ENCODE data around the gene DAB1. TPM values are rescaled to one million over a fixed set of nuclear protein-coding genes. Genes with fewer than 3 reads are reported as not detected.

The DAB1 gene
- total and polyA plus RNA-seq, 10 of the 15 experiments (the other 5 are each of a cell fraction or from before 2014, with no cell fraction given): 0.02 to 0.10 (median 0.03) TPM; not detected in 5

GRCh38 chr1:56983484-56983883 lies 440.4 kb downstream of the DAB1 start:
- Histone ChIP-seq H3K9me3 (replicated peaks; ENCODE audit: control insufficient read depth, insufficient read depth, low read length) (no peaks in the 10 kb centered on the region), H4K20me1 (ENCODE audit: control insufficient read depth, insufficient read depth) (no peaks in the 10 kb centered on the region), H3K27me3 (replicated peaks in 1 of 2; ENCODE audit: control insufficient read depth in 2 of 2, insufficient read depth in 2 of 2, low read length in 1 of 2) (peaks cover 0 to 3% of the 10 kb centered on the region in 2 experiments; a peak in 2 of 4 replicates), H3K79me2 (ENCODE audit: control insufficient read depth, insufficient read depth, low read length) (no peaks in the 10 kb centered on the region), H3K4me2 (ENCODE audit: control insufficient read depth, insufficient read depth) (no peak overlapping the region), H2AFZ (ENCODE audit: control insufficient read depth, low read depth, low read length) (no peak overlapping the region), H3K36me3 (ENCODE audit: control insufficient read depth in 2 of 2, insufficient read depth in 2 of 2, low read length in 1 of 2) (no peaks in the 10 kb centered on the region), H3K27ac (ENCODE audit: control insufficient read depth, insufficient read depth) (no peak overlapping the region), H3K4me3 (no peak overlapping the region), H3K4me1 (ENCODE audit: control insufficient read depth, insufficient read depth, low read length) (no peaks in the 10 kb centered on the region), H3K9ac (ENCODE audit: control insufficient read depth, insufficient read depth, low read length) (no peak overlapping the region)
- BruUV-seq (replicated peaks): no TSS peak
- no peak for ATAC-seq
- ChIA-PET POLR2A (no interaction called here), CTCF (interaction anchor here (1.7 kb wide), 1 partner anchor 15 kb away, joined by 5 read pairs; no protein-coding TSS in a partner anchor), RAD21 (ENCODE audit: unreplicated experiment) (no interaction called here), SMC1A (ENCODE audit: uncharacterized antibody, unreplicated experiment) (no interaction called here)
- DNase-seq (ENCODE audit: low read depth, low spot score): no peak
- 2% methylated on average over 6 of the region's 6 CpGs for WGBS (ENCODE audit: insufficient coverage, insufficient replicate concordance, low lambda C conversion rate, missing lambda C conversion rate)
- TF ChIP-seq BMI1 (IDR thresholded peaks at IDR 0.05; ENCODE audit: borderline replicate concordance) (no peak), EGR1 (IDR thresholded peaks at IDR 0.05; ENCODE audit: borderline replicate concordance in 1 of 2, low read depth in 2 of 2, low read length in 2 of 2) (no peak), RELA (IDR thresholded peaks at IDR 0.05; ENCODE audit: borderline replicate concordance, partially characterized antibody) (no peak), NBN (IDR thresholded peaks at IDR 0.05) (no peak), MAX (IDR thresholded peaks at IDR 0.05; ENCODE audit: low read depth, low read length) (no peak), CEBPZ (IDR thresholded peaks at IDR 0.05; ENCODE audit: low read depth, low read length) (no peak), SUZ12 (IDR thresholded peaks at IDR 0.05; ENCODE audit: unreplicated experiment) (no peak), SMAD5 (IDR thresholded peaks at IDR 0.05; ENCODE audit: low read depth) (no peak), EP300 (IDR thresholded peaks at IDR 0.05; ENCODE audit: borderline replicate concordance in 1 of 2, control insufficient read depth in 1 of 2, low read depth in 2 of 2, low read length in 2 of 2) (no peak), SRF (IDR thresholded peaks at IDR 0.05; ENCODE audit: low read depth in 2 of 2, low read length in 2 of 2) (no peak)
- TF ChIP-seq, protein P1, sequence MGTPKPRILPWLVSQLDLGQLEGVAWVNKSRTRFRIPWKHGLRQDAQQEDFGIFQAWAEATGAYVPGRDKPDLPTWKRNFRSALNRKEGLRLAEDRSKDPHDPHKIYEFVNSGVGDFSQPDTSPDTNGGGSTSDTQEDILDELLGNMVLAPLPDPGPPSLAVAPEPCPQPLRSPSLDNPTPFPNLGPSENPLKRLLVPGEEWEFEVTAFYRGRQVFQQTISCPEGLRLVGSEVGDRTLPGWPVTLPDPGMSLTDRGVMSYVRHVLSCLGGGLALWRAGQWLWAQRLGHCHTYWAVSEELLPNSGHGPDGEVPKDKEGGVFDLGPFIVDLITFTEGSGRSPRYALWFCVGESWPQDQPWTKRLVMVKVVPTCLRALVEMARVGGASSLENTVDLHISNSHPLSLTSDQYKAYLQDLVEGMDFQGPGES (IDR thresholded peaks at IDR 0.05): no peak
- FAIRE-seq: no peak
- intact Hi-C loops (cut with micrococcal nuclease; ENCODE audit: unreplicated experiment) (loop anchor here (5.0 kb wide), 1 partner anchor 49 kb away; no protein-coding TSS in a partner anchor), in situ Hi-C loops (cut with MboI) (no loop called here)
